HepG2 (cell line): ENCODE results near the gene PWP2.
"Not testable (repeated sequence)": the region's sequence is repeated elsewhere in the genome, so short reads cannot be mapped to it uniquely, and the experiment has no call there.

ENCODE experiments used
- CSRNP2 ChIP-seq: sonication (generic); formaldehyde crosslinking; conservative IDR thresholded peaks from 2 replicates; pipeline ENCODE4 v1.8.0; 2022; ENCODE audit warnings: low read depth, missing genetic modification reagents
- CTCF ChIP-seq: sonication (generic); formaldehyde crosslinking; IDR thresholded peaks from 2 replicates; pipeline ENCODE4 v1.5.0; 2020; ENCODE audit warnings: mild to moderate bottlenecking, missing genetic modification reagents, moderate library complexity
- FOXP1 ChIP-seq, 2 experiments: fragments of 450-650 bp in 1 of 2; IDR thresholded peaks; 2 replicates each; pipeline ENCODE4 v1.6.1; 2017 to 2018; ENCODE audit warnings: antibody characterized with exemption in 1 of 2
- KAT8 ChIP-seq: IDR thresholded peaks from 2 replicates; pipeline ENCODE4 v1.6.1; 2016; ENCODE audit warnings: missing genetic modification reagents, missing compliant biosample characterization
- NFYB ChIP-seq: sonication (generic); formaldehyde crosslinking; IDR thresholded peaks from 2 replicates; pipeline ENCODE4 v1.4.0; 2020; ENCODE audit warnings: missing genetic modification reagents
- NR2C2 ChIP-seq: sonication (generic); formaldehyde crosslinking; IDR thresholded peaks from 2 replicates; pipeline ENCODE4 v1.4.0; 2020; ENCODE audit warnings: missing genetic modification reagents, mild to moderate bottlenecking, moderate library complexity, borderline replicate concordance
- SP1 ChIP-seq, 2 experiments: fragments of 450-650 bp in 1 of 2; sonication (generic) in 1 of 2; formaldehyde crosslinking in 1 of 2; IDR thresholded peaks; 2 replicates each; pipeline versions ENCODE4 v1.4.0 to v1.6.1; 2016 to 2020; ENCODE audit warnings: missing genetic modification reagents in 1 of 2
- ZNF607 ChIP-seq: sonication (generic); formaldehyde crosslinking; IDR thresholded peaks from 2 replicates; pipeline ENCODE4 v1.5.1; 2020; ENCODE audit warnings: missing genetic modification reagents, mild to moderate bottlenecking, borderline replicate concordance

GRCh38 chr21:44157439-44158081 is 50.4 kb downstream of the PWP2 start:
- not testable (repeated sequence) for TF ChIP-seq ZNF607 (CRISPR knock-in tag); SP1 (IDR thresholded peaks at IDR 0.05); SP1 (CRISPR knock-in tag; IDR thresholded peaks at IDR 0.05); CSRNP2 (CRISPR knock-in tag); NFYB (CRISPR knock-in tag); NR2C2 (CRISPR knock-in tag); FOXP1 (IDR thresholded peaks at IDR 0.05); FOXP1 (CRISPR knock-in tag; IDR thresholded peaks at IDR 0.05); CTCF (CRISPR knock-in tag); KAT8 (CRISPR knock-in tag)
